Fibroblast of the aortic adventitia (primary cell): ENCODE measurements around the gene CAPZB. TPM values are rescaled to one million over a fixed set of nuclear protein-coding genes. Genes with fewer than 3 reads are reported as not detected.

ENCODE experiments used
- DNase-seq: peaks from one replicate; pipeline ENCODE4 v3.0.0-alpha.2; 2010; ENCODE audit warnings: low read depth
- H3K4me3 ChIP-seq: 2 replicates; pipeline ENCODE4 v1.5.1; 2011; ENCODE audit warnings: low read depth, mild to moderate bottlenecking, control low read depth, low read length, moderate library complexity
- CTCF ChIP-seq: IDR thresholded peaks from 2 replicates; pipeline ENCODE4 v1.5.1; 2011; ENCODE audit warnings: mild to moderate bottlenecking, low read length, control low read depth, inconsistent platforms; ENCODE audit not compliant: insufficient read depth
- total RNA-seq: library from RNA; depleted of rRNA; stranded (reverse); fragments of >200 nt; gene quantifications from 2 replicates; pipeline ENCODE4 v1.2.3, GENCODE V29; 2012; ENCODE audit warnings: low replicate concordance

The CAPZB gene
- total RNA-seq, 1 donor, result 232 TPM

GRCh38 chr1:19313636-19313959 lies 171.7 kb downstream of the CAPZB start:
- DNase-seq, result no peak
- H3K4me3 ChIP-seq, result peak overlapping the region; percentile 83
- no peak for TF ChIP-seq CTCF

GRCh38 chr1:19312782-19313635 lies 172.3 kb downstream of the CAPZB start:
- no peak for DNase-seq
- no peak for TF ChIP-seq CTCF
- H3K4me3 ChIP-seq, result peak overlapping the region; percentile 83

GRCh38 chr1:19311931-19312781 lies 173.2 kb downstream of the CAPZB start, which contains the start of the genes AKR7A2 and SLC66A1:
Gene AKR7A2 (minus strand): TSS chr1:19312144. CDS start chr1:19312124, 20 bp downstream.
Gene SLC66A1 (plus strand): TSS chr1:19312326. CDS start chr1:19317678, 5,352 bp downstream.
- peak; percentile 3 for TF ChIP-seq CTCF
- peak; percentile 88 for DNase-seq
- peak within 1 kb of the TSS; percentile 85 for H3K4me3 ChIP-seq

GRCh38 chr1:19311503-19311930 lies 173.8 kb downstream of the CAPZB start:
- TF ChIP-seq CTCF, result no peak
- DNase-seq, result no peak
- peak overlapping the region; percentile 85 for H3K4me3 ChIP-seq

- peak overlapping the region; percentile 85 for H3K4me3 ChIP-seq
- no peak for TF ChIP-seq CTCF
- DNase-seq, result peak; percentile 26
Measured at GRCh38 chr1:19310720-19311502, 174.4 kb downstream of the CAPZB start.

- DNase-seq, result peak; percentile 24
- no peak for TF ChIP-seq CTCF
- H3K4me3 ChIP-seq, result no peak overlapping the region
Measured at GRCh38 chr1:19310061-19310460, 175.3 kb downstream of the CAPZB start.
